PC-9 (cell line): ENCODE results near the gene NDUFAF2. TPM values are rescaled to one million over a fixed set of nuclear protein-coding genes. Genes with fewer than 3 reads are reported as not detected.

Source experiments
- BruUV-seq: library from RNA; stranded (reverse); fragments of 400-500 nt; replicated peaks from 2 replicates; lab custom pipeline; 2021; lab: Mats Ljungman, UMichigan
- CTCF ChIA-PET: fragments of 300-600 bp; sonication (Branson Sonifier 250); formaldehyde crosslinking; loops from one replicate; lab custom pipeline; 2022; ENCODE audit warnings: antibody characterized with exemption; lab: Charles Lee
- POLR2A ChIA-PET: fragments of 300-600 bp; sonication (Branson Sonifier 250); formaldehyde crosslinking; loops from one replicate; lab custom pipeline; 2022; ENCODE audit warnings: antibody characterized with exemption; ENCODE audit not compliant: unreplicated experiment; lab: Charles Lee
- DNase-seq, 2 experiments: peaks; one replicate each; pipeline versions ENCODE4 v3.0.0 to v3.0.0-alpha.2; 2015 to 2022; ENCODE audit warnings: mixed read lengths in 1 of 2
- H2AFZ ChIP-seq: fragments of 200-600 bp; sonication (generic); 2 replicates; pipeline ENCODE4 v1.8.1; 2017; ENCODE audit warnings: antibody characterized with exemption
- H3F3A ChIP-seq: fragments of 200-600 bp; sonication (generic); 2 replicates; pipeline ENCODE4 v1.8.1; 2017; ENCODE audit warnings: antibody characterized with exemption, mild to moderate bottlenecking, low read depth; ENCODE audit not compliant: insufficient read depth
- H3K27ac ChIP-seq: fragments of 200-600 bp; sonication (generic); 2 replicates; pipeline ENCODE4 v1.6.1; 2016; ENCODE audit warnings: mixed run types
- H3K27me3 ChIP-seq: fragments of 200-600 bp; sonication (generic); 2 replicates; pipeline ENCODE4 v1.6.1; 2016; ENCODE audit warnings: low read depth, mixed run types; ENCODE audit not compliant: insufficient read depth
- H3K36me3 ChIP-seq: fragments of 200-600 bp; sonication (generic); 2 replicates; pipeline ENCODE4 v1.6.1; 2016; ENCODE audit warnings: low read depth, mixed run types
- H3K4me1 ChIP-seq: fragments of 200-600 bp; sonication (generic); replicated peaks from 2 replicates; pipeline ENCODE4 v1.6.1; 2016; ENCODE audit warnings: mixed run types; ENCODE audit not compliant: insufficient read depth
- H3K4me2 ChIP-seq: fragments of 200-600 bp; sonication (generic); 2 replicates; pipeline ENCODE4 v1.6.1; 2017; ENCODE audit warnings: mixed run types
- H3K4me3 ChIP-seq: fragments of 200-600 bp; sonication (generic); 2 replicates; pipeline ENCODE4 v1.6.1; 2016; ENCODE audit warnings: mixed run types
- H3K79me2 ChIP-seq: fragments of 200-600 bp; sonication (generic); 2 replicates; pipeline ENCODE4 v1.6.1; 2017; ENCODE audit warnings: low read depth, mixed run types
- H3K9me2 ChIP-seq: fragments of 200-600 bp; sonication (generic); 2 replicates; pipeline ENCODE4 v1.8.1; 2017; ENCODE audit warnings: mild to moderate bottlenecking; ENCODE audit not compliant: insufficient read depth
- H3K9me3 ChIP-seq: fragments of 200-600 bp; sonication (generic); 2 replicates; pipeline ENCODE4 v1.8.1; 2016; ENCODE audit warnings: low read depth; ENCODE audit not compliant: insufficient read depth
- H4K20me1 ChIP-seq: fragments of 200-600 bp; sonication (generic); 2 replicates; pipeline ENCODE4 v1.8.1; 2017; ENCODE audit not compliant: insufficient read depth
- EZH2 ChIP-seq: fragments of 200-600 bp; sonication (generic); IDR thresholded peaks from 2 replicates; pipeline ENCODE4 v1.8.0; 2017; ENCODE audit warnings: antibody characterized with exemption, low read depth
- intact Hi-C: fragments of 100-400 bp; cut with micrococcal nuclease; formaldehyde crosslinking; loops from one replicate; pipeline ENCODE4 v1.10.0; 2022; ENCODE audit not compliant: unreplicated experiment
- total RNA-seq: library from RNA; stranded (reverse); gene quantifications from 2 replicates; pipeline ENCODE4 v1.2.3, GENCODE V29; 2021
- TF ChIP-seq, protein P1 (sequence below): fragments of 200-600 bp; sonication (generic); conservative IDR thresholded peaks from 2 replicates; pipeline ENCODE4 v1.6.1; 2017; ENCODE audit warnings: mixed run types, antibody characterized with exemption, mild to moderate bottlenecking, moderate library complexity

Gene NDUFAF2
- total RNA-seq, 1 experiment from 2014 or later = 42.7 TPM

- H3F3A ChIP-seq = peaks cover 12% of the 10 kb centered on the region; the same call in 1 of the 2 replicates
- DNase-seq = peak in 1 of 2 experiments; percentile 70
- H3K9me3 ChIP-seq = no peaks in the 10 kb centered on the region
- H3K4me3 ChIP-seq = no peak overlapping the region
- no peak overlapping the region for H2AFZ ChIP-seq
- H3K79me2 ChIP-seq = peaks cover 6% of the 10 kb centered on the region; the same call in 1 of the 2 replicates
- peak overlapping the region; percentile 38 for H3K4me2 ChIP-seq
- no peaks in the 10 kb centered on the region for H3K27me3 ChIP-seq
- intact Hi-C loops = loop anchor here (2.0 to 10.0 kb wide), 3 partner anchors 111 to 376 kb away; partner anchors contain the start of gene SMIM15
- ChIA-PET POLR2A (no interaction called here), CTCF (interaction anchor here (1.5 kb wide), 1 partner anchor 253 kb away, joined by 6 read pairs; no protein-coding TSS in a partner anchor)
- no TSS peak for BruUV-seq
- H3K27ac ChIP-seq = peak overlapping the region; percentile 32; the same call in 1 of the 2 replicates
- peaks cover 43% of the 10 kb centered on the region for H3K4me1 ChIP-seq
- H4K20me1 ChIP-seq = no peaks in the 10 kb centered on the region
- TF ChIP-seq, protein P1, sequence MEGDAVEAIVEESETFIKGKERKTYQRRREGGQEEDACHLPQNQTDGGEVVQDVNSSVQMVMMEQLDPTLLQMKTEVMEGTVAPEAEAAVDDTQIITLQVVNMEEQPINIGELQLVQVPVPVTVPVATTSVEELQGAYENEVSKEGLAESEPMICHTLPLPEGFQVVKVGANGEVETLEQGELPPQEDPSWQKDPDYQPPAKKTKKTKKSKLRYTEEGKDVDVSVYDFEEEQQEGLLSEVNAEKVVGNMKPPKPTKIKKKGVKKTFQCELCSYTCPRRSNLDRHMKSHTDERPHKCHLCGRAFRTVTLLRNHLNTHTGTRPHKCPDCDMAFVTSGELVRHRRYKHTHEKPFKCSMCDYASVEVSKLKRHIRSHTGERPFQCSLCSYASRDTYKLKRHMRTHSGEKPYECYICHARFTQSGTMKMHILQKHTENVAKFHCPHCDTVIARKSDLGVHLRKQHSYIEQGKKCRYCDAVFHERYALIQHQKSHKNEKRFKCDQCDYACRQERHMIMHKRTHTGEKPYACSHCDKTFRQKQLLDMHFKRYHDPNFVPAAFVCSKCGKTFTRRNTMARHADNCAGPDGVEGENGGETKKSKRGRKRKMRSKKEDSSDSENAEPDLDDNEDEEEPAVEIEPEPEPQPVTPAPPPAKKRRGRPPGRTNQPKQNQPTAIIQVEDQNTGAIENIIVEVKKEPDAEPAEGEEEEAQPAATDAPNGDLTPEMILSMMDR = no peak
- TF ChIP-seq EZH2 = no peak
- H3K36me3 ChIP-seq = 0 out of 2 replicates have a peak, but pooled peaks cover 4% of the 10 kb centered on the region
- no peaks in the 10 kb centered on the region for H3K9me2 ChIP-seq
Observed at GRCh38 chr5:61051267-61051666, 106.3 kb downstream of the NDUFAF2 start.

GRCh38 chr5:61052882-61053281 is 107.9 kb downstream of the NDUFAF2 start:
- Histone ChIP-seq H4K20me1 (no peaks in the 10 kb centered on the region), H3K36me3 (0 out of 2 replicates have a peak, but pooled peaks cover 4% of the 10 kb centered on the region), H3K4me3 (no peak overlapping the region), H3K9me3 (no peaks in the 10 kb centered on the region), H3K79me2 (peaks cover 3% of the 10 kb centered on the region; the same call in 1 of the 2 replicates), H3K27me3 (no peaks in the 10 kb centered on the region), H2AFZ (no peak overlapping the region), H3K4me1 (peaks cover 38% of the 10 kb centered on the region), H3K27ac (peak overlapping the region; percentile 46), H3F3A (peaks cover 12% of the 10 kb centered on the region; the same call in 1 of the 2 replicates), H3K9me2 (no peaks in the 10 kb centered on the region), H3K4me2 (peak overlapping the region; percentile 43)
- ChIA-PET CTCF (interaction anchor here (0.6 to 1.5 kb wide), 4 partner anchors 251 to 764 kb away, joined by 3 to 6 read pairs (median 4); no protein-coding TSS in a partner anchor), POLR2A (interaction anchor here (0.5 to 0.7 kb wide), 4 partner anchors 278 to 1221 kb away, joined by 3 to 7 read pairs (median 4); no protein-coding TSS in a partner anchor)
- no peak for TF ChIP-seq EZH2
- TF ChIP-seq, protein P1 = no peak
- DNase-seq = peak in 1 of 2 experiments; percentile 80
- intact Hi-C loops = loop anchor here (5.0 to 10.0 kb wide), 2 partner anchors 109 to 378 kb away; partner anchors contain the start of gene SMIM15
- BruUV-seq = no TSS peak

GRCh38 chr5:61053937-61054336 is 108.9 kb downstream of the NDUFAF2 start:
- H3K4me1 ChIP-seq = peaks cover 29% of the 10 kb centered on the region
- H3F3A ChIP-seq = peaks cover 7% of the 10 kb centered on the region; the same call in 1 of the 2 replicates
- 0 out of 2 replicates have a peak, but pooled peaks cover 4% of the 10 kb centered on the region for H3K36me3 ChIP-seq
- no peak overlapping the region for H3K4me3 ChIP-seq
- no peaks in the 10 kb centered on the region for H3K9me2 ChIP-seq
- no peaks in the 10 kb centered on the region for H4K20me1 ChIP-seq
- ChIA-PET POLR2A (no interaction called here), CTCF (interaction anchor here (0.6 kb wide), 1 partner anchor 302 kb away, joined by 15 read pairs; no protein-coding TSS in a partner anchor)
- intact Hi-C loops = loop anchor here (5.0 to 10.0 kb wide), 2 partner anchors 108 to 379 kb away; partner anchors contain the start of gene SMIM15
- H3K79me2 ChIP-seq = peaks cover 3% of the 10 kb centered on the region; the same call in 1 of the 2 replicates
- DNase-seq = no peak
- no peak overlapping the region for H3K27ac ChIP-seq
- BruUV-seq = no TSS peak
- no peak overlapping the region for H2AFZ ChIP-seq
- H3K27me3 ChIP-seq = no peaks in the 10 kb centered on the region
- H3K9me3 ChIP-seq = no peaks in the 10 kb centered on the region
- TF ChIP-seq EZH2 = no peak
- TF ChIP-seq, protein P1 = no peak
- no peak overlapping the region for H3K4me2 ChIP-seq
